ENCODE measurements around the gene NR3C1.

DNA sequence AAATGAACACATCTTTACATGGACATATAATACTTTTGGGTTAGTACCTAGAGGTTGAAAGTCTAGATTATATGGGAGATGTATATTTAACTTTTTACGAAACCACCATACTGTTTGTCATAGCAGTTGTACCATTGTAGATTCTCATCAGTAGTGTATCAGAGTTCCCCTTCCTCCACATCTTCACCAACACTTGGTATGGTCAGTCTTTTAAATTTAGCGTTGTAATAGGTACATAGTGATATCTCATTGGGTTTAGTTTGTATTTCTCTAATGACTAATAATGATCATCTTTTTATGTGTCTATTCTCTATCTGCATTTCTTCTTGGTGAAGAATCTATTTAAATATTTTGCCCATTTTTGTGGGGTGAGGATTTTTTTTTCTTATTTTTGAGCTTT lies 137.5 kb downstream of the NR3C1 start:
- TF ChIP-seq, protein P1, sequence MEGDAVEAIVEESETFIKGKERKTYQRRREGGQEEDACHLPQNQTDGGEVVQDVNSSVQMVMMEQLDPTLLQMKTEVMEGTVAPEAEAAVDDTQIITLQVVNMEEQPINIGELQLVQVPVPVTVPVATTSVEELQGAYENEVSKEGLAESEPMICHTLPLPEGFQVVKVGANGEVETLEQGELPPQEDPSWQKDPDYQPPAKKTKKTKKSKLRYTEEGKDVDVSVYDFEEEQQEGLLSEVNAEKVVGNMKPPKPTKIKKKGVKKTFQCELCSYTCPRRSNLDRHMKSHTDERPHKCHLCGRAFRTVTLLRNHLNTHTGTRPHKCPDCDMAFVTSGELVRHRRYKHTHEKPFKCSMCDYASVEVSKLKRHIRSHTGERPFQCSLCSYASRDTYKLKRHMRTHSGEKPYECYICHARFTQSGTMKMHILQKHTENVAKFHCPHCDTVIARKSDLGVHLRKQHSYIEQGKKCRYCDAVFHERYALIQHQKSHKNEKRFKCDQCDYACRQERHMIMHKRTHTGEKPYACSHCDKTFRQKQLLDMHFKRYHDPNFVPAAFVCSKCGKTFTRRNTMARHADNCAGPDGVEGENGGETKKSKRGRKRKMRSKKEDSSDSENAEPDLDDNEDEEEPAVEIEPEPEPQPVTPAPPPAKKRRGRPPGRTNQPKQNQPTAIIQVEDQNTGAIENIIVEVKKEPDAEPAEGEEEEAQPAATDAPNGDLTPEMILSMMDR (IDR thresholded peaks at IDR 0.05): no peak
- no peak for TF ChIP-seq POLR2A (IDR thresholded peaks at IDR 0.05)
